GM12865 (cell line): ENCODE data around the gene ZNF614.
"Not testable (repeated sequence)": the region's sequence is repeated elsewhere in the genome, so short reads cannot be mapped to it uniquely, and the experiment has no call there.

ENCODE experiments used
- DNase-seq: peaks from one replicate; pipeline ENCODE4 v3.0.0; 2010; ENCODE audit warnings: low read depth
- H3K4me3 ChIP-seq: 2 replicates; pipeline ENCODE4 v1.5.1; 2011; ENCODE audit warnings: mild to moderate bottlenecking, low read depth, low read length, control low read depth
- CTCF ChIP-seq: IDR thresholded peaks from 2 replicates; pipeline ENCODE4 v1.5.1; 2011; ENCODE audit warnings: low read length, control low read depth, low read depth, inconsistent platforms; ENCODE audit not compliant: insufficient read depth; ENCODE audit errors: missing control alignments

The ZNF614 gene

GRCh38 chr19:52028027-52028779, at the start of gene ZNF614:
TSS of gene ZNF614 (minus strand) at chr19:52028379. CDS start at chr19:52025745, 2,634 bp downstream.
- no peak for TF ChIP-seq CTCF
- H3K4me3 ChIP-seq = peak within 1 kb of the TSS; percentile 64
- peak; percentile 91 for DNase-seq

GRCh38 chr19:52070496-52070895, 42.3 kb upstream of the ZNF614 start:
- no peak for TF ChIP-seq CTCF
- no peak overlapping the region for H3K4me3 ChIP-seq
- DNase-seq = no peak

DNA sequence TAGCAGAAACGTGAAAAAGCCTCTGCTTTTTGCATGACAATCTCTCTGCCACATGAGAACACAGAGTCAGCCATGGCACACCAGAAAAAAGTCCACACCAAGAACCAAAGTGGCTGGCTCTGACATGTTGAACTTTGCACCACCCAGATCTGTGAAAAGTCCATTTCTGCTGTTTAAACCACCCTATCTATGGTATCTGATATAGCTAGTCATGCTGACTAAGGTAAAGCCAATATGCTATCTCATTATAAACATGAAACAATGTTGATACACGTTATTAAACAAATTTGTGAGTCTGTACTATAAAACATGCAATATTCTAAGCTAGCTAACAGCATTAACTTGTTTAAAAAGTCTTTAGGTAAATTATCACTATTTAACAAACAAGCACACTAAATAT, 41.5 kb upstream of the ZNF614 start:
- TF ChIP-seq CTCF = no peak
- DNase-seq = no peak

GRCh38 chr19:52066258-52066863, 38.2 kb upstream of the ZNF614 start:
- no peak for DNase-seq
- TF ChIP-seq CTCF = no peak
- no peak overlapping the region for H3K4me3 ChIP-seq

More for the DNA sequence above, 41.5 kb upstream of the ZNF614 start:
- H3K4me3 ChIP-seq = no peak overlapping the region

DNA sequence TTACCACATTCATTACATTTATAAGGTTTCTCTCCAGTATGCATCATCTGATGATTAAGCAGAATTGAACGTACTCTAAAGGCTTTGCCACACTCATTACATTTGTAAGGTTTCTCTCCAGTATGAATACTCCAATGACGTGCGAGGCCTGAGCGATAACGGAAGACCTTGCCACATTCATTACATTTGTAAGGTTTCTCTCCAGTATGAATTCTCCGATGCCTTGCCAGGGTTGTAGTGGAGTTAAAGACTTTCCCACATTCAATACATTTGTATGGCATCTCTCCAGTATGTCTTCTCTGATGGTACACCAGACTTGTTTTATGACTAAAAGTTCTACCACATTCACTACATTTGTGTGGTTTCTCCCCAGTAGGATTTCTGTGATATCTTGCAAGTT, 37.2 kb upstream of the ZNF614 start:
- no peak overlapping the region for H3K4me3 ChIP-seq
- DNase-seq = no peak
- TF ChIP-seq CTCF = no peak

DNA sequence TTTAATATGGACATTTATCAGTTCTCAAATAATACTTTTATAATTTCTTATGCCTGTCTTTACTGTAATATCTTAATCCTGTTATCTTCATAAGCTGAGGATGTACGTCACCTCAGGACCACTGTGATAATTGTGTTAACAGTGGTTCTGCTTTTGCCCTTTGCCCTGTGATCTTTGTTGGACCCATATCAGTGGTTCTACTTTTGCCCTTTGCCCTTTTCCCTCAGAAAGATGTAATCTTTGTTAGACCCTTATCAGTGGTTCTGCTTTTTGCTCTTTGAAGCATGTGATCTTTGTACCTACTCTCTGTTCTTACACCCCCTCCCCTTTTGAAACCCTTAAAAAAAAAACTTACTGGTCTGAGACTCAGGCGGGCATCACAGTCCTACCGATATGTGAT, 28.3 kb upstream of the ZNF614 start:
- H3K4me3 ChIP-seq, DNase-seq: not testable (repeated sequence)

GRCh38 chr19:52051736-52052135, 23.6 kb upstream of the ZNF614 start:
- not testable (repeated sequence) for H3K4me3 ChIP-seq, DNase-seq
